Panc1 (cell line): ENCODE data around the gene CTLA4.

ENCODE experiments used
- CTCF ChIP-seq: fragments of 450-650 bp; IDR thresholded peaks from 2 replicates; pipeline ENCODE4 v1.5.1; 2017; ENCODE audit warnings: mild to moderate bottlenecking
- POLR2AphosphoS5 ChIP-seq: IDR thresholded peaks from 2 replicates; pipeline ENCODE4 v1.6.1; 2012; ENCODE audit warnings: mild to moderate bottlenecking, low read depth, low read length, moderate library complexity
- REST ChIP-seq, 2 experiments: IDR thresholded peaks; 2 replicates each; pipeline ENCODE4 v1.6.1; 2011 to 2012; ENCODE audit warnings: low read depth in 2 of 2, control low read depth in 1 of 2, low read length in 1 of 2, mild to moderate bottlenecking in 1 of 2, moderate library complexity in 1 of 2; ENCODE audit not compliant: insufficient read depth in 1 of 2

- TF ChIP-seq REST (IDR thresholded peaks at IDR 0.05; ENCODE audit: insufficient read depth in 1 of 2, low read depth in 2 of 2, low read length in 1 of 2) (no peak), CTCF (peak; percentile 46; the same call in 1 of the 2 replicates), POLR2AphosphoS5 (no peak)
Observed at GRCh38 chr2:203909974-203910373, 42.4 kb downstream of the CTLA4 start.
